Endodermal cell (in vitro differentiated cells): Measurements from ENCODE around the gene TMEM126B. TPM values are rescaled to one million over a fixed set of nuclear protein-coding genes. Genes with fewer than 3 reads are reported as not detected.
"Not testable (repeated sequence)": the region's sequence is repeated elsewhere in the genome, so short reads cannot be mapped to it uniquely, and the experiment has no call there.

ENCODE experiments used
- DNase-seq: peaks from one replicate; pipeline ENCODE4 v3.0.0-alpha.2; 2017
- H3K27ac ChIP-seq: 2 replicates; pipeline ENCODE4 v1.5.1; 2013; ENCODE audit warnings: mild to moderate bottlenecking, low read depth, low read length, moderate library complexity
- H3K27me3 ChIP-seq: 2 replicates; pipeline ENCODE4 v1.6.1; 2013; ENCODE audit warnings: mild to moderate bottlenecking, low read length, moderate library complexity; ENCODE audit not compliant: insufficient read depth, control insufficient read depth, poor library complexity, severe bottlenecking
- H3K36me3 ChIP-seq: 2 replicates; pipeline ENCODE4 v1.7.0; 2013; ENCODE audit warnings: mild to moderate bottlenecking, low read length, moderate library complexity; ENCODE audit not compliant: control insufficient read depth, insufficient read depth
- H3K4me1 ChIP-seq: one replicate; pipeline ENCODE4 v1.7.0; 2013; ENCODE audit warnings: low read length; ENCODE audit not compliant: control insufficient read depth, insufficient read depth
- H3K4me3 ChIP-seq: 2 replicates; pipeline ENCODE4 v1.5.1; 2013; ENCODE audit warnings: mild to moderate bottlenecking, low read length, moderate library complexity
- H3K9ac ChIP-seq: 2 replicates; pipeline ENCODE4 v1.6.1; 2013; ENCODE audit warnings: mild to moderate bottlenecking, low read length, moderate library complexity; ENCODE audit not compliant: poor library complexity, severe bottlenecking; ENCODE audit errors: extremely low read depth
- H3K9me3 ChIP-seq: 2 replicates; pipeline ENCODE4 v1.6.1; 2013; ENCODE audit warnings: mild to moderate bottlenecking, low read length, moderate library complexity; ENCODE audit not compliant: control insufficient read depth
- H3K27ac Mint-ChIP-seq: 2 replicates; pipeline ENCODE4 v1.8.0; 2020; ENCODE audit warnings: mixed read lengths
- H3K27me3 Mint-ChIP-seq: 2 replicates; pipeline ENCODE4 v1.8.0; 2021; ENCODE audit warnings: mild to moderate bottlenecking, mixed read lengths; ENCODE audit not compliant: insufficient read depth
- H3K36me3 Mint-ChIP-seq: 2 replicates; pipeline ENCODE4 v1.8.0; 2020; ENCODE audit warnings: low read depth, mixed read lengths
- H3K4me1 Mint-ChIP-seq: 2 replicates; pipeline ENCODE4 v1.8.0; 2020; ENCODE audit warnings: mixed read lengths
- H3K4me3 Mint-ChIP-seq: 2 replicates; pipeline ENCODE4 v1.8.0; 2020; ENCODE audit warnings: mild to moderate bottlenecking, moderate library complexity, mixed read lengths
- H3K9me3 Mint-ChIP-seq: 2 replicates; pipeline ENCODE4 v1.8.0; 2020; ENCODE audit warnings: mild to moderate bottlenecking, mixed read lengths
- WGBS, 2 experiments: methylation state at CpG; one replicate each; pipeline versions ENCODE4 v1.1.5 to v1.1.7; 2013; ENCODE audit warnings: missing lambda C conversion rate in 2 of 2, mixed read lengths in 1 of 2; ENCODE audit not compliant: insufficient coverage in 1 of 2, insufficient read length in 1 of 2; 5-methylcytosine and 5-hydroxymethylcytosine counted together
- total RNA-seq, 2 donors: library from RNA; stranded (reverse); fragmentation: NEBNext Ultra II Directional in 1 of 2; extraction: Animal tissue kit (Norgen Biotek cat#: 25700) in 1 of 2; gene quantifications; 2 replicates in 1 of 2; 3 replicates in 1 of 2; pipeline ENCODE4 v1.2.1, GENCODE V29; 2021
- TF ChIP-seq, protein P1 (sequence below): fragments of 200-600 bp; sonication (generic); conservative IDR thresholded peaks from 2 replicates; pipeline ENCODE4 v1.5.0; 2021; ENCODE audit warnings: antibody characterized with exemption, mild to moderate bottlenecking

TMEM126B gene
- total RNA-seq, 2 donors from 2014 or later, result 56.4 to 57.3 TPM

DNA sequence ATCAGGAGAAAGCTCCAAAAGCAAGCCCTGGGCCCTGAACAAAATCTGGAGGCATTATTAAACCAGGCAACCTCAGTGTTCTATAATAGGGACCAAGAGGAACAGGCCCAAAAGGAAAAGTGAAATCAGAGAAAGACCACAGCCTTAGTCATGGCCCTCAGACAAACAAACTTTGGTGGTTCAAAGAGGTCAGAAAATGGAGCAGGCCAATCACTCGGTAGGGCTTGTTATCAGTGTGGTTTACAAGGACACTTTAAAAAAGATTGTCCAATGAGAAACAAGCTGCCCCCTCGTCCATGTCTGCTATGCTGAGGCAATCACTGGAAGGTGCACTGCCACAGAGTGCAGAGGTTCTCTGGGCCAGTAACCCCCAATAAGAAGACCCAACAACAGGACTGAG lies 19.1 kb upstream of the TMEM126B start:
- not testable (repeated sequence) for H3K36me3 Mint-ChIP-seq, H3K27ac ChIP-seq, H3K27ac Mint-ChIP-seq

DNA sequence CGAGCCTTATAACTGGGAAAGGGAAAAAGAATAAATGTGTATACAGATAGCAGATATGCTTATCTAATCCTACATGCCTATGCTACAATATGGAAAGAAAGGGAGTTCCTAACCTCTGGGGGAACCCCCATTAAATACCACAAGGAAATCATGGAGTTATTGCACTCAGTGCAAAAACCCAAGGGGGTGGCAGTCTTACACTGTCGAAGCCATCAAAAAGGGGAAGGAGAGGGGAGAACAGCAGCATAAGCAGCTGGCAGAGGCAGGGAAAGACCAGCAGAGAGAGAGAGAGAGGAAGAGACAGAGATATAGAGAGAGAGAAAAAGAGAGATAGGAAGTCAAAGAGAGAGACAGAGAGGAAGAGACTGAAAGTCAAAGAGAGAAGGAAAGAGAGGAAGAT lies 16.8 kb upstream of the TMEM126B start:
- not testable (repeated sequence) for H3K27ac ChIP-seq, H3K4me3 ChIP-seq, H3K27me3 ChIP-seq, DNase-seq, H3K36me3 Mint-ChIP-seq, H3K4me1 Mint-ChIP-seq, H3K27ac Mint-ChIP-seq, H3K4me3 Mint-ChIP-seq, H3K36me3 ChIP-seq, H3K27me3 Mint-ChIP-seq, H3K9ac ChIP-seq, H3K9me3 Mint-ChIP-seq, H3K9me3 ChIP-seq, H3K4me1 ChIP-seq
- WGBS, 2 experiments, result 99 to 100% methylated on average over 1 to 2 of the region's 2 CpGs

More for the DNA sequence above, 19.1 kb upstream of the TMEM126B start:
- not testable (repeated sequence) for H3K4me3 ChIP-seq, H3K9ac ChIP-seq, H3K36me3 ChIP-seq, H3K4me1 Mint-ChIP-seq, DNase-seq, H3K4me1 ChIP-seq, H3K4me3 Mint-ChIP-seq, H3K9me3 ChIP-seq, H3K27me3 Mint-ChIP-seq, H3K27me3 ChIP-seq
- H3K9me3 Mint-ChIP-seq, result peaks cover 11% of the 10 kb centered on the region
- 94% methylated on average over 2 of the region's 2 CpGs; no CpG with 5 or more reads in 1 of the 2 experiments for WGBS, 2 experiments

DNA sequence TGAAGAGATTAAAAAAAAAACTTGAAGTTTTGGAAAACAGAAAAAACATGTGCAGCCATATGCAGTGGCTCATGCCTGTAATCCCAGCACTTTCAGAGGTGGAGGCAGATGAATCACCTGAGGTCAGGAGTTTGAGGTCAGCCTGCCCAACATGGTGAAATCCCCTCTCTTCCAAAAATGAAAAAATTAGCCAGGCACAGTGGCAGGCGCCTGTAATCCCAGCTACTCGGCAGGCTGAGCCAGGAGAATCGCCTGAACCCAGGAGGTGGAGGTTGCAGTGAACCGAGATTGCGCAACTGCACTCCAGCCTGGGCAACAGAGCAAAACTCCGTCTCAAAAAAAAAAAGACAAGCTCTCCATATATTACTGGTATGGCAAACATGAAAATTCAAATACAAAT lies 8.9 kb upstream of the TMEM126B start:
- Mint-ChIP-seq H3K4me3 (no peak overlapping the region), H3K36me3 (no peaks in the 10 kb centered on the region), H3K9me3 (no peaks in the 10 kb centered on the region), H3K27me3 (no peaks in the 10 kb centered on the region), H3K4me1 (no peaks in the 10 kb centered on the region), H3K27ac (no peak overlapping the region)
- Histone ChIP-seq H3K4me3 (no peak overlapping the region), H3K27me3 (no peaks in the 10 kb centered on the region), H3K4me1 (no peaks in the 10 kb centered on the region), H3K36me3 (no peaks in the 10 kb centered on the region), H3K9me3 (no peaks in the 10 kb centered on the region), H3K27ac (no peak overlapping the region), H3K9ac (no peak overlapping the region)
- TF ChIP-seq, protein P1, sequence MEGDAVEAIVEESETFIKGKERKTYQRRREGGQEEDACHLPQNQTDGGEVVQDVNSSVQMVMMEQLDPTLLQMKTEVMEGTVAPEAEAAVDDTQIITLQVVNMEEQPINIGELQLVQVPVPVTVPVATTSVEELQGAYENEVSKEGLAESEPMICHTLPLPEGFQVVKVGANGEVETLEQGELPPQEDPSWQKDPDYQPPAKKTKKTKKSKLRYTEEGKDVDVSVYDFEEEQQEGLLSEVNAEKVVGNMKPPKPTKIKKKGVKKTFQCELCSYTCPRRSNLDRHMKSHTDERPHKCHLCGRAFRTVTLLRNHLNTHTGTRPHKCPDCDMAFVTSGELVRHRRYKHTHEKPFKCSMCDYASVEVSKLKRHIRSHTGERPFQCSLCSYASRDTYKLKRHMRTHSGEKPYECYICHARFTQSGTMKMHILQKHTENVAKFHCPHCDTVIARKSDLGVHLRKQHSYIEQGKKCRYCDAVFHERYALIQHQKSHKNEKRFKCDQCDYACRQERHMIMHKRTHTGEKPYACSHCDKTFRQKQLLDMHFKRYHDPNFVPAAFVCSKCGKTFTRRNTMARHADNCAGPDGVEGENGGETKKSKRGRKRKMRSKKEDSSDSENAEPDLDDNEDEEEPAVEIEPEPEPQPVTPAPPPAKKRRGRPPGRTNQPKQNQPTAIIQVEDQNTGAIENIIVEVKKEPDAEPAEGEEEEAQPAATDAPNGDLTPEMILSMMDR, result no peak
- DNase-seq, result no peak
- 68 to 94% methylated on average over 3 to 6 of the region's 6 CpGs for WGBS, 2 experiments

DNA sequence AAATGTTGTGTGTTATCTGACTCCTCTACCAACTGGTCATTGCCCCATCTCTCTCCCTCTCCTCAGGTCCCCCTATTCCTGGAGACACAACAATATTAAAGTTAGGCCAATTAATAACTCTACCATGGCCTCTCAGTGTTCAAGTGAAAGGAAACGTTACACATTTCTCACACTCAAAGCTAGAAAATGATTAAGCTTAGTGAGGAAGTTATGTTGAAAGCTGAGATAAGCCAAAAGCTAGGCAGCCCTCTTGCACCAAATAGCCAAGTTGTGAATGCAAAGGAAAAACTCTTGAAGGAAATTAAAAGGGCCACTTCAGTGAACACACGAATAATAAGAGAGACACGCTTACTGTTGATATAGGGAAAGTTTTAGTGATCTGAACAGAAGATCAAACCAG lies 8.1 kb upstream of the TMEM126B start:
- H3K36me3 ChIP-seq, result no peaks in the 10 kb centered on the region
- H3K9ac ChIP-seq, result no peak overlapping the region
- no peaks in the 10 kb centered on the region for H3K4me1 ChIP-seq
- H3K4me3 Mint-ChIP-seq, result no peak overlapping the region
- H3K27me3 Mint-ChIP-seq, result no peaks in the 10 kb centered on the region
- no peak overlapping the region for H3K4me3 ChIP-seq
- no peak for DNase-seq
- H3K4me1 Mint-ChIP-seq, result no peaks in the 10 kb centered on the region
- H3K36me3 Mint-ChIP-seq, result no peaks in the 10 kb centered on the region
- no peaks in the 10 kb centered on the region for H3K9me3 Mint-ChIP-seq
- H3K9me3 ChIP-seq, result no peaks in the 10 kb centered on the region
- 89 to 90% methylated on average over 2 to 3 of the region's 3 CpGs for WGBS, 2 experiments
- H3K27ac ChIP-seq, result no peak overlapping the region
- TF ChIP-seq, protein P1, result no peak
- H3K27ac Mint-ChIP-seq, result no peak overlapping the region
- no peaks in the 10 kb centered on the region for H3K27me3 ChIP-seq
